Neuron (in vitro differentiated cells): ENCODE data around the gene ODAD4.
"Not testable (repeated sequence)": the region's sequence is repeated elsewhere in the genome, so short reads cannot be mapped to it uniquely, and the experiment has no call there.

ENCODE experiments used
- H2AFZ ChIP-seq: one replicate; pipeline ENCODE4 v1.6.1; 2013; ENCODE audit warnings: low read depth, mild to moderate bottlenecking, inconsistent platforms, low read length, moderate library complexity
- H3K27me3 ChIP-seq: one replicate; pipeline ENCODE4 v1.6.1; 2013; ENCODE audit warnings: low read length; ENCODE audit not compliant: insufficient read depth
- H3K36me3 ChIP-seq: one replicate; pipeline ENCODE4 v1.6.1; 2013; ENCODE audit warnings: low read length; ENCODE audit not compliant: insufficient read depth
- H3K4me1 ChIP-seq: one replicate; pipeline ENCODE4 v1.6.1; 2013; ENCODE audit warnings: low read length; ENCODE audit not compliant: insufficient read depth
- H3K4me3 ChIP-seq: 2 replicates; pipeline ENCODE4 v1.5.1; 2013; ENCODE audit warnings: mild to moderate bottlenecking, low read length, moderate library complexity
- H3K9me3 ChIP-seq: one replicate; pipeline ENCODE4 v1.6.1; 2013; ENCODE audit warnings: low read length

ODAD4 gene

DNA sequence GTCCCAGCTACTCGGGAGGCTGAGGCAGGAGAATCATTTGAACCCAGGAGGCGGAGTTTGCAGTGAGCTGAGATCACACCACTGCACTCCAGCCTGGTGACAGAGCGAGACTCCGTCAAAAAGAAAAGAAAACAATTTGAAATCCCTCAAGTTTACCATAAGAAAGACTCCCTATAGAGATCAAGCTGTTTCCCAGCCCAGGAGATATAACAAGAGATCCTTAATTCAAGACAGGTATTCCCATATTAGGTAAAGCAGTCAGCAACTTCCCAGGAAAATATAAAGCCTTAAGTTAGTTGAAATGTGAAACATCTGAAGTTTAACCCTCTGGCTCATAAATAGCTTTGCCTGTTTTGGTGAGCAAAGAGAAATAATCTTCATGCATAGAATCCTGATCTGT lies 81.9 kb downstream of the ODAD4 start:
- not testable (repeated sequence) for H3K27me3 ChIP-seq, H3K9me3 ChIP-seq, H2AFZ ChIP-seq, H3K4me1 ChIP-seq, H3K4me3 ChIP-seq
- H3K36me3 ChIP-seq, result peaks cover 11% of the 10 kb centered on the region

DNA sequence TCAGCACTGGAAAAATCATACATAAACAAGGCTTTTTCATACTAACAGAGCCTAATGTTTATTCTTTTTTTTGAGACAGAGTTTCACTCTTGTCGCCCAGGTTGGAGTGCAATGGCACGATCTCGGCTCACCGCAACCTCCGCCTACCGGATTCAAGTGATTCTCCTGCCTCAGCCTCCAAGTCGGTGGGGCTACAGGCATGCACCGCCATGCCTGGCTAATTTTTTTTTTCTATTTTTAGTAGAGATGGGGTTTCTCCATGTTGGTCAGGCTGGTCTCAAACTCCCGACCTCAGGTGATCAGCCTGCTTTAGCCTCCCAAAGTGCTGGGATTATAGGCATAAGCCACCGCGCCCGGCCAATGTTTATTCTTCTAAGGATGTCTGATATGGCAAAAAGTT lies 83.3 kb downstream of the ODAD4 start:
- not testable (repeated sequence) for H2AFZ ChIP-seq, H3K27me3 ChIP-seq, H3K9me3 ChIP-seq, H3K4me3 ChIP-seq
- H3K36me3 ChIP-seq, result peaks cover 11% of the 10 kb centered on the region
- peaks cover 16% of the 10 kb centered on the region for H3K4me1 ChIP-seq
